GM23338 (cell line): ENCODE results near the gene INTS6L. TPM values are rescaled to one million over a fixed set of nuclear protein-coding genes. Genes with fewer than 3 reads are reported as not detected.

Experiments
- ATAC-seq: fragments of 200-7000 bp; cut with Tn5 transposase; 3 replicates; pipeline ENCODE4 v1.9.1; 2020
- DNase-seq: peaks from one replicate; pipeline ENCODE4 v3.0.0-alpha.2; 2015; ENCODE audit warnings: low spot score
- H2AFZ ChIP-seq: fragments of 200-600 bp; sonication (generic); 2 replicates; pipeline ENCODE4 v1.8.0; 2016; ENCODE audit warnings: antibody characterized with exemption, mild to moderate bottlenecking, moderate library complexity
- H3F3A ChIP-seq: fragments of 200-600 bp; sonication (generic); replicated peaks from 2 replicates; pipeline ENCODE4 v1.8.0; 2017; ENCODE audit warnings: antibody characterized with exemption, mixed run types, low read depth
- H3K27ac ChIP-seq: fragments of 200-600 bp; sonication (generic); 2 replicates; pipeline ENCODE4 v1.6.1; 2016; ENCODE audit warnings: low read depth
- H3K27me3 ChIP-seq: fragments of 200-600 bp; sonication (generic); 2 replicates; pipeline ENCODE4 v1.8.0; 2016; ENCODE audit warnings: mild to moderate bottlenecking, mixed run types, moderate library complexity; ENCODE audit not compliant: insufficient read depth
- H3K36me3 ChIP-seq: fragments of 200-600 bp; sonication (generic); 2 replicates; pipeline ENCODE4 v1.8.0; 2016; ENCODE audit warnings: mild to moderate bottlenecking; ENCODE audit not compliant: insufficient read depth
- H3K4me1 ChIP-seq: fragments of 200-600 bp; sonication (generic); 2 replicates; pipeline ENCODE4 v1.8.0; 2016; ENCODE audit warnings: mild to moderate bottlenecking, moderate library complexity; ENCODE audit not compliant: insufficient read depth
- H3K4me2 ChIP-seq: fragments of 200-600 bp; sonication (generic); 2 replicates; pipeline ENCODE4 v1.7.1; 2017; ENCODE audit warnings: mixed run types
- H3K4me3 ChIP-seq: fragments of 200-600 bp; sonication (generic); 2 replicates; pipeline ENCODE4 v1.6.1; 2016; ENCODE audit warnings: mixed run types
- H3K79me2 ChIP-seq: fragments of 200-600 bp; sonication (generic); replicated peaks from 2 replicates; pipeline ENCODE4 v1.8.0; 2017; ENCODE audit warnings: mild to moderate bottlenecking; ENCODE audit not compliant: insufficient read depth
- H3K9me2 ChIP-seq: fragments of 200-600 bp; sonication (generic); 2 replicates; pipeline ENCODE4 v1.8.0; 2017; ENCODE audit not compliant: insufficient read depth
- H4K20me1 ChIP-seq: fragments of 200-600 bp; sonication (generic); replicated peaks from 2 replicates; pipeline ENCODE4 v1.8.0; 2017; ENCODE audit warnings: mild to moderate bottlenecking; ENCODE audit not compliant: insufficient read depth
- H3K27ac Mint-ChIP-seq: 2 replicates; pipeline ENCODE4 v1.8.0; 2020; ENCODE audit warnings: inconsistent platforms, mild to moderate bottlenecking, moderate library complexity, mixed read lengths
- H3K27me3 Mint-ChIP-seq: 3 replicates; pipeline ENCODE4 v1.8.0; 2022; ENCODE audit warnings: low read depth, mild to moderate bottlenecking, moderate library complexity, mixed read lengths, inconsistent platforms; ENCODE audit not compliant: insufficient read depth, poor library complexity
- H3K36me3 Mint-ChIP-seq: 3 replicates; pipeline ENCODE4 v1.8.0; 2021; ENCODE audit warnings: low read depth, mild to moderate bottlenecking, inconsistent platforms, moderate library complexity, mixed read lengths
- H3K4me1 Mint-ChIP-seq: 3 replicates; pipeline ENCODE4 v1.8.0; 2020; ENCODE audit warnings: mild to moderate bottlenecking, inconsistent platforms, mixed read lengths
- H3K4me3 Mint-ChIP-seq: 3 replicates; pipeline ENCODE4 v1.8.0; 2021; ENCODE audit warnings: moderate library complexity, mild to moderate bottlenecking, inconsistent platforms, mixed read lengths
- H3K9me3 Mint-ChIP-seq: 3 replicates; pipeline ENCODE4 v1.8.0; 2020; ENCODE audit warnings: moderate library complexity, mild to moderate bottlenecking, inconsistent platforms, mixed read lengths
- CREB1 ChIP-seq: fragments of 250-450 bp; sonication (Bioruptor Pico); IDR thresholded peaks from 2 replicates; pipeline ENCODE4 v1.5.0; 2020; ENCODE audit warnings: low read depth, mild to moderate bottlenecking, moderate library complexity
- ETS1 ChIP-seq: IDR thresholded peaks from 2 replicates; pipeline ENCODE4 v1.6.1; 2016; ENCODE audit warnings: antibody characterized with exemption
- EZH2 ChIP-seq: fragments of 200-600 bp; sonication (generic); IDR thresholded peaks from one replicate; pipeline ENCODE4 v1.8.0; 2017; ENCODE audit warnings: antibody characterized with exemption, mild to moderate bottlenecking, low read depth; ENCODE audit not compliant: unreplicated experiment
- JUNB ChIP-seq: IDR thresholded peaks from one replicate; pipeline ENCODE4 v1.6.1; 2016; ENCODE audit warnings: antibody characterized with exemption; ENCODE audit not compliant: unreplicated experiment
- NANOG ChIP-seq: IDR thresholded peaks from 2 replicates; pipeline ENCODE4 v1.6.1; 2016; ENCODE audit warnings: antibody characterized with exemption, borderline replicate concordance
- POLR2AphosphoS5 ChIP-seq: IDR thresholded peaks from 2 replicates; pipeline ENCODE4 v1.6.1; 2016; ENCODE audit warnings: antibody characterized with exemption, low read depth
- REST ChIP-seq: IDR thresholded peaks from one replicate; pipeline ENCODE4 v1.6.1; 2018; ENCODE audit warnings: antibody characterized with exemption; ENCODE audit not compliant: unreplicated experiment
- ZNF114 ChIP-seq: fragments of 250-450 bp; sonication (Bioruptor Pico); IDR thresholded peaks from 2 replicates; pipeline ENCODE4 v1.5.0; 2020; ENCODE audit warnings: mild to moderate bottlenecking, moderate library complexity
- ZNF331 ChIP-seq: fragments of 250-450 bp; sonication (Bioruptor Pico); IDR thresholded peaks from 2 replicates; pipeline ENCODE4 v1.5.0; 2020; ENCODE audit warnings: low read depth, mild to moderate bottlenecking, moderate library complexity
- polyA plus RNA-seq: library from polyadenylated mRNA; unstranded; fragments of >200 nt; fragmentation: Nextera tagmentation; extraction: Ambion mirVana; gene quantifications from 2 replicates; pipeline ENCODE4 v1.2.1, GENCODE V29; 2016
- total RNA-seq: library from RNA; depleted of rRNA; stranded (reverse); fragments of >200 nt; shearing (Covaris generic); gene quantifications from 2 replicates; pipeline ENCODE4 v1.2.3, GENCODE V29; 2014
- TF ChIP-seq, protein P1 (sequence below), 2 experiments: fragments of 200-600 bp in 1 of 2; sonication (generic) in 1 of 2; conservative IDR thresholded peaks; 2 replicates each; pipeline versions ENCODE4 v1.5.1 to v1.6.1; 2016 to 2017; ENCODE audit warnings: antibody characterized with exemption in 2 of 2, low read depth in 2 of 2, mild to moderate bottlenecking in 2 of 2, moderate library complexity in 1 of 2

The INTS6L gene
- total and polyA plus RNA-seq, 2 experiments from 2014 or later, result 4.5 to 6.4 TPM

DNA sequence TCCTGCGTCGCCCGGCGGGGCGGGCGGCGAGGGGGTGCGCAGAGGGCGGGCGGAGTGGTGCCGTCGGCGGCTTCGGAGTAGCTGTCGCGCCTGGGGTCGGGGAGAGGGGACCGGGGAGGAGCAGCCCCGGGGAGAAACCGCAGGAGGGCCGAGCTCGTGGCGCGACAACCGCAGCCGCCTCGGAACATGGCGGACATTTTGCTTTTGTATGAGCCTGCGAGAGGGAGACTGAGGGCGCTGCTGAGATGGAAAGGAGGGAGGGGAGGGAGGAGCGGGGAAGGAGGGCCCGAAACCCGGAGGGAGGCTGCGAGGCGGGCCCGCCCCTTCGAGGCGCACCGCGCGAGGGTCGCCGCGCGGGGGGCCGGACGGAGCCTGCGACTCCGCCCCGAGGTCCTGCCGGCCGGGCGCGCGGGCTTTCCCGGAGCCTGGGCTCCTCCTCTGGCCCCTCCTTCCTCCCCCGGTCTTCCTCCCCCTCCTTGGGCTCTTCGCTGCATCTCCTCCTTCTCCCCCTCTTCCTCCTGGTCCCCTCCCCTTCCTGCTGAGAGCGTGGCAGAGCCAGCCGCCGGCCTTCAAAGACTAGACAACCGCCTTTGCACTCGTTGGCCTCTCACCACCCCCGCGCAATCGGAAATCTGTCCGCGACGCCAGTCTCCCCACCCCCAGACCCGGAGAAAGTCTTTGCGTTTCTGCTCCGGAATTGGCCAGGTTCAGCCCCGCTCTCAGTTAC, 1.1 kb downstream of the INTS6L start:
- H3K27ac ChIP-seq, result peak overlapping the region; percentile 55; the same call in 1 of the 2 replicates
- Mint-ChIP-seq H3K4me3 (peak overlapping the region; percentile 94), H3K27ac (peak overlapping the region; percentile 78; the same call in 1 of the 2 replicates), H3K27me3 (peaks cover 2% of the 10 kb centered on the region), H3K36me3 (no peaks in the 10 kb centered on the region), H3K9me3 (no peaks in the 10 kb centered on the region), H3K4me1 (peaks cover 7% of the 10 kb centered on the region; the same call in 2 of the 3 replicates)
- H3K27me3 ChIP-seq, result no peaks in the 10 kb centered on the region
- ATAC-seq (peak; percentile 72), DNase-seq (peak; percentile 81)
- no peak for TF ChIP-seq NANOG
- TF ChIP-seq REST, result no peak
- TF ChIP-seq EZH2, result no peak
- TF ChIP-seq POLR2AphosphoS5, result peak; percentile 48
- TF ChIP-seq CREB1 (CRISPR knock-in tag), result no peak
- H3K9me2 ChIP-seq, result no peaks in the 10 kb centered on the region
- H3K4me3 ChIP-seq, result peak overlapping the region; percentile 74
- peak overlapping the region; percentile 81 for H3K4me2 ChIP-seq
- no peaks in the 10 kb centered on the region for H3F3A ChIP-seq
- no peaks in the 10 kb centered on the region for H3K36me3 ChIP-seq
- no peaks in the 10 kb centered on the region for H3K79me2 ChIP-seq
- H4K20me1 ChIP-seq, result no peaks in the 10 kb centered on the region
- no peak overlapping the region for H2AFZ ChIP-seq
- peaks cover 6% of the 10 kb centered on the region; the same call in 1 of the 2 replicates for H3K4me1 ChIP-seq

GRCh38 chrX:135522132-135522530, 1.7 kb downstream of the INTS6L start:
- H3K4me1 Mint-ChIP-seq, result peaks cover 7% of the 10 kb centered on the region; the same call in 2 of the 3 replicates
- H3K4me3 ChIP-seq, result peak overlapping the region; percentile 74
- peak; percentile 11 for ATAC-seq
- peak overlapping the region; percentile 81 for H3K4me2 ChIP-seq
- H3K27me3 Mint-ChIP-seq, result peaks cover 2% of the 10 kb centered on the region
- no peaks in the 10 kb centered on the region for H3K27me3 ChIP-seq
- TF ChIP-seq EZH2 (no peak), CREB1 (CRISPR knock-in tag) (no peak), ZNF114 (CRISPR knock-in tag) (no peak), ETS1 (no peak), JUNB (no peak), POLR2AphosphoS5 (no peak), NANOG (no peak), ZNF331 (no peak)
- TF ChIP-seq, protein P1, sequence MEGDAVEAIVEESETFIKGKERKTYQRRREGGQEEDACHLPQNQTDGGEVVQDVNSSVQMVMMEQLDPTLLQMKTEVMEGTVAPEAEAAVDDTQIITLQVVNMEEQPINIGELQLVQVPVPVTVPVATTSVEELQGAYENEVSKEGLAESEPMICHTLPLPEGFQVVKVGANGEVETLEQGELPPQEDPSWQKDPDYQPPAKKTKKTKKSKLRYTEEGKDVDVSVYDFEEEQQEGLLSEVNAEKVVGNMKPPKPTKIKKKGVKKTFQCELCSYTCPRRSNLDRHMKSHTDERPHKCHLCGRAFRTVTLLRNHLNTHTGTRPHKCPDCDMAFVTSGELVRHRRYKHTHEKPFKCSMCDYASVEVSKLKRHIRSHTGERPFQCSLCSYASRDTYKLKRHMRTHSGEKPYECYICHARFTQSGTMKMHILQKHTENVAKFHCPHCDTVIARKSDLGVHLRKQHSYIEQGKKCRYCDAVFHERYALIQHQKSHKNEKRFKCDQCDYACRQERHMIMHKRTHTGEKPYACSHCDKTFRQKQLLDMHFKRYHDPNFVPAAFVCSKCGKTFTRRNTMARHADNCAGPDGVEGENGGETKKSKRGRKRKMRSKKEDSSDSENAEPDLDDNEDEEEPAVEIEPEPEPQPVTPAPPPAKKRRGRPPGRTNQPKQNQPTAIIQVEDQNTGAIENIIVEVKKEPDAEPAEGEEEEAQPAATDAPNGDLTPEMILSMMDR (conservative IDR thresholded peaks at IDR 0.05; ENCODE audit: low read depth in 2 of 2), result no peak
- no peaks in the 10 kb centered on the region for H3K36me3 ChIP-seq
- H3K4me3 Mint-ChIP-seq, result peak overlapping the region; percentile 94
- H2AFZ ChIP-seq, result no peak overlapping the region
- DNase-seq, result no peak
- no peaks in the 10 kb centered on the region for H4K20me1 ChIP-seq
- peak overlapping the region; percentile 78; the same call in 1 of the 2 replicates for H3K27ac Mint-ChIP-seq
- H3K4me1 ChIP-seq, result peaks cover 6% of the 10 kb centered on the region; the same call in 1 of the 2 replicates
- no peaks in the 10 kb centered on the region for H3K36me3 Mint-ChIP-seq
- H3K9me3 Mint-ChIP-seq, result no peaks in the 10 kb centered on the region
- no peaks in the 10 kb centered on the region for H3K9me2 ChIP-seq
- peak overlapping the region; percentile 55; the same call in 1 of the 2 replicates for H3K27ac ChIP-seq
- H3F3A ChIP-seq, result no peaks in the 10 kb centered on the region
- H3K79me2 ChIP-seq, result no peaks in the 10 kb centered on the region
